Fibroblast of skin of abdomen (primary cell): ENCODE measurements around the gene C18orf32.
"Not testable (repeated sequence)": the region's sequence is repeated elsewhere in the genome, so short reads cannot be mapped to it uniquely, and the experiment has no call there.

Source experiments
- DNase-seq: peaks from one replicate; pipeline ENCODE4 v3.0.0-alpha.2; 2013

C18orf32 gene

GRCh38 chr18:49467019-49467563, 19.9 kb downstream of the C18orf32 start:
- DNase-seq = no peak

DNA sequence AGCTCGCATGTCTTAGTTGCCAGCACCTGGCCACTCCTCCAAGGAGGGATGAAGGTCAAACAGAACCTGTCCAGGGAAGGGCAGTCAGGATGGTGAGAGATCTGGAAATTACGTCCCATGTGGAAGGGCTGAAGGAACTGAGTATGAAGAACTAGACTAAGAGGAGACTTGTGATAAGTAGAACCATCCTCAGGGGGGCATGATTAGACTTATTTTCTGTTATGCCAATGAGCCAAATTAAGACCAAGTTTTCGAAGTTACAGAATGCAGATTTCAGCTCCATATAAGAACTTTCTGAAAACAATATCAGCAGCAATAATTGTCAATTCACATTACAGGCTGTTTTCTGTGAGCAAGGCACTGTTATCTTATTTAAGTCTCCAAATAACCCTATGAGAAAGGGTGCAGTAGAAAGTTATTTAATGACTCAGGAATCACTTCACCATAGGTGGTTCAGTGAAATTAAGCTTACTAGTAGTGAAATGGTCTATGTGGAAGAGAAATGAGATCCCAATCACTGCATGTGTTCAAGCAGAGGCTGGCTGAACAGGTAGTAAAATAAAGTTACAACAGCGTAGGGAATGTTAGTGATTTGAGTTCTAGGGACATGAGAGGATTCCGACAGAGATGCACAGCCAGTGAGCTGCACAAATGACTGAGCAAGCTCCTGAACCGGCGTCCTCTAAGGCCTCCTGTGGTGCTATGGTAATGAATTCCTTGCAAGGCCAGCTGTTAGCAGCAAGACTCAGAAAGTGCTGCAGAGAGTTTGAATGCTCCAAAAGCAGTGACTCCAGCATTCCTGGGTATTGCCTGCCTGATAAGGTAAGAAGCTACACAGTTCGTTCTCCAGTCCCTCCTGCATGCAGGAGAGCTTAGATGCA, 22.1 kb downstream of the C18orf32 start:
- no peak for DNase-seq

- no peak for DNase-seq
Measured at GRCh38 chr18:49461602-49461977, 25.4 kb downstream of the C18orf32 start.

GRCh38 chr18:49460976-49461601, 25.9 kb downstream of the C18orf32 start:
- no peak for DNase-seq

GRCh38 chr18:49459404-49460171, 27.4 kb downstream of the C18orf32 start:
- DNase-seq = no peak

- DNase-seq = no peak
Measured at GRCh38 chr18:49457616-49458015, 29.4 kb downstream of the C18orf32 start.

DNA sequence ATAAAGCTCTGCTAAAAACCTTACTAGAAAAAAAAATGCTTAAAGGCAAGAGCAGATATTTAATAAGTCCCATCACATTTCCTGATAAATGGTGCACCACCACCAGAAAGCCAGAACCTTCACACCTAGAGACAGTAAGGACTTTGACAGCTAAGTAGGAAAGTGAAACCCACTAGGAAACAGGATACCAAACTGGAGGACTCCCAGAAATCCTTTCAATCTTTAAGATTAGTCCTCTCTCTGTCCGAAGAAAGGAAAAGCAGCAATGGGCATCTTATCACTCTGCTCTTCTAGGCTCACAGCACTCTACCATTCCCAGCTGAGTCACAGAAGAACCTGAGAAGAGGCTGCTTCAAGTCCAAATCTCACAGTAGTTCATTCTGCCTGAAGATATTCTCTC, 30.2 kb downstream of the C18orf32 start:
- no peak for DNase-seq

DNA sequence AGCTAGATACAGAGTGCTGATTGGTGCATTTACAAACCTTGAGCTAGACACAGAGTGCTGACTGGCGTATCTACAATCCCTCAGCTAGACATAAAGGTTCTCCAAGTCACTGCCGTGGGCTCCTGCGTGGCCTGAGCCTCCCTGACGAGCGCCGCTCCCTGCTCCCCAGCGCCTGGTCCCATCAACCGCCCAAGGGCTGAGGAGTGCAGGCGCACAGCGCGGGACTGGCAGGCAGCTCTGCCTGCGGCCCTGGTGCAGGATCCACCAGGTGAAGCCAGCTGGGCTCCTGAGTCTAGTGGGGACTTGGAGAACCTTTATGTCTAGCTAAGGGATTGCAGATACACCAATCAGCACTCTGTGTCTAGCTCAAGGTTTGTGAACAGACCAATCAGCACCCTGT, 34.5 kb downstream of the C18orf32 start:
- not testable (repeated sequence) for DNase-seq

DNA sequence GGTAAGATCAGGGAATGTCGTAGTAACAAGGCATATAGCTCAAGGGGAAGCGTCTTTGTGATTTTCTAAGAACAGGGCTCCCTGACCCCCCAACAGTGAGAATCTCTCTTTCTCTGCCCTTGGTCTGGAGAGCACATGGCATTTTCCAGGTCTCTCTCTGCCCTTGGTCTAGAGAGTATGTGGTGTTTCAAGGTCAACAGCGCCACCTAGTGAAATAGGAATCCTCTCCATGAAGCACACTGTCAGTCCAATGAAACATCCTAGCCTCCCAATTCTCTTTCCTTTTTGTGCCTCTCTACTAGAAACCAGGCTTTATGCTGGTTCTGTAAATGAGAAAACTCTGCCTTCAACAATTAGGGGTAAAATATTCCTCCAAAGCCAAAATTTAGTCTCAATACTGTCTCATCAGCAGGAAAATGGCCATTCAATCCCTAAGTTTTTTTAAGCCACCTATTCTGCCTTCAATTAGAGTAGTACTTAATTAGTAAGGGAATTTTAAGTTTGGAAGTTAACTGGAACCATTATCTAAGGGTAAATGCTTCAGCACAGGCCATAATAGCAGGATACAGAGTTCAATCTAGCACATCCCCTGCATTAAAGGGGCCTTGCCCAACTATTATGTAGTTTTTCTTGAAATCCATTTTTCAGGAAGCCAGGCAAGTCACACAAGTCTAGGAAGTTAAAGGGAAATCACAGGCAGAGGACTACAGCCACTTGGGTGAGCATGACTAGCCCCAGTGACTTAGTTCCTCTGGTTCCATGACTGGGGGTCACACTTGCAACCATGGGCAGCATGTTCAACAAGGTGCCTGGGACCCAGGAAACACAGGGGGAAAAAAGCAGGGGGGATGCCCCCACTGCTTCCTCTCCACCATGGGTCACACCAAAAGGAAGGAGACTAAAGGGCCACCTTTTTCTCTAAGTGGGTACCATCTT, 39.0 kb downstream of the C18orf32 start:
- DNase-seq = peak; percentile 42

DNA sequence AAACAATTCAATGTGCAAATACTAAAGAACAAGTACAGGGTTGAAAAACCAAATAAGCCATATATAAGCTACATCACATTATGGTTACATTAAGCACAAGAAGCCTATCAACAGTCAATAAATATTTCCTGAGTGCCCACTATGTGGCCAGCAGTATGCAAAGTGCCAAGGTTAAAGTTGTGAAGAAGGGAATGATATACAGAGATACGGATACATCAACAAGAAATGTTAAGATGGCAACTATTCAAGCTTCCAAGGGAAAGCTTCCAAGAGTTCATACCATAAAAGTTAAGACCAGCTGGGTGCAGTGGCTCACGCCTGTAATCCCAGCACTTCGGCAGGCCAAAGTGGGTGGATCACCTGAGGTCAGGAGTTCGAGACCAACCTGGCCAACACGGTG, 40.6 kb downstream of the C18orf32 start:
- no peak for DNase-seq

DNA sequence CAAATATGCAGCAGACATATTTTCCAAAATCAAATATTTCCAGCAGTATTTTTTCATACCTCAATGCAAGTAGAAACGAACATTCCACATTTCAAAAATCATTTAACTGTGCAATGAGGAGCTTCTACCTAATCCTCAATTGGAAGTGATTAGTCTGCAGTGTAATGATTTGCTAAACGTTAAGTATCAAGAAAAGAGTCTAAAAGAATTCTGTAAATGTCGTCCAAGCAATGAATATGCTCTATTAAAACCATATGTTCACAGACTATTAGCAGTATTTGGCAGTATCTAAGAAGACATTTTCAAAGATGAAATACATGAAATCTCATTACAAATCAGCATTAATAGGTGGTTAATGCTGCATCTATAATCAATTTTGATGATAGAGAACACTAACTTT, 42.5 kb downstream of the C18orf32 start:
- peak; percentile 48 for DNase-seq

GRCh38 chr18:49443837-49444236, 43.2 kb downstream of the C18orf32 start:
- no peak for DNase-seq

- DNase-seq = no peak
Measured at GRCh38 chr18:49441338-49441938, 45.6 kb downstream of the C18orf32 start.

DNA sequence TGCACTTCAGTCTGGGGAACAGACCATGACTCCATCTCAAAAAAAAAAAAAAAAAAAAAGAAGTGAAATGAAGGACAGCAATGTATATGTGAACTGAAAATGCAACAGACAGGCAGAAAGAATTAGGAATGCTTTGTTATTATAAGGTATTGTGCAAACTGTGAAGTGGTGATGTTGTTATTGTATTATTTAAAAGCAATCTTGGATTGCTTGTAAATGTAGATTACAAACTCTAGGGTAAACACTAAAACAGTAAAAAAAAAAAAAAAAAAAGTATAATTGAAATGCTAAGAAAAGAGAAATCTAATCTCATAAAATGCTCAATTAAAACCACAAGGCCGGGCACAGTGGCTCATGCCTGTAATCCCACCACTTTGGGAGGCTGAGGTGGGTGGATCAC, 51.9 kb downstream of the C18orf32 start:
- DNase-seq = no peak

DNA sequence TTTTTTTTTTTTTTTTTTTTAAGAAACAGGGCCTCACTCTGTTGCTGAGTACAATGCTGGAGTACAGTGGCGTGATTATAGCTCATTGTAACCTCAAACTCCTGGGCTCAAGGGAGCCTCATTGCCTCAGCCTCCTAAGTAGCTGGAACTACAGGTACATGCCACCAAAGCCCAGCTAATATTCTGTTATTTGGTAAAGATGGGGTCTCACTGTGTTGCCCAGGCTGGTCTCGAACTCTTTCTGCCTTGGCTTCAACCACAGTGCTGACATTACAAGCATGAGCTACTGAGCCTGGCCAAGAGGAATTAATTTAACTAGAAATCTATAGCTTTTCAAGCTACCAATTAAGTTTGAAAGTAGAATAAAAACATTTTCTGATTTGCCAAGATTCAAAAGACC, 54.4 kb downstream of the C18orf32 start:
- DNase-seq = no peak

- DNase-seq = peak; percentile 2
Measured at GRCh38 chr18:49431165-49431962, 55.7 kb downstream of the C18orf32 start.
